ENCODE data around the gene APCDD1L. TPM values are rescaled to one million over a fixed set of nuclear protein-coding genes. Genes with fewer than 3 reads are reported as not detected.

APCDD1L gene
- total and polyA plus RNA-seq, 11 donors, result 0.24 to 1.1 (median 0.60) TPM; not detected in 2

- no peak for ATAC-seq
- no peak overlapping the region for H3K27ac ChIP-seq
- WGBS, 4 donors, result 82 to 88% (median 87%) methylated on average over 7 of the region's 7 CpGs
- no peaks in the 10 kb centered on the region for H3K27me3 ChIP-seq
- H3K4me1 ChIP-seq, result peaks cover 0 to 5% (median 0%) of the 10 kb centered on the region in 12 donors
- no peak for TF ChIP-seq POLR2A (IDR thresholded peaks at IDR 0.05)
- TF ChIP-seq, protein P1, sequence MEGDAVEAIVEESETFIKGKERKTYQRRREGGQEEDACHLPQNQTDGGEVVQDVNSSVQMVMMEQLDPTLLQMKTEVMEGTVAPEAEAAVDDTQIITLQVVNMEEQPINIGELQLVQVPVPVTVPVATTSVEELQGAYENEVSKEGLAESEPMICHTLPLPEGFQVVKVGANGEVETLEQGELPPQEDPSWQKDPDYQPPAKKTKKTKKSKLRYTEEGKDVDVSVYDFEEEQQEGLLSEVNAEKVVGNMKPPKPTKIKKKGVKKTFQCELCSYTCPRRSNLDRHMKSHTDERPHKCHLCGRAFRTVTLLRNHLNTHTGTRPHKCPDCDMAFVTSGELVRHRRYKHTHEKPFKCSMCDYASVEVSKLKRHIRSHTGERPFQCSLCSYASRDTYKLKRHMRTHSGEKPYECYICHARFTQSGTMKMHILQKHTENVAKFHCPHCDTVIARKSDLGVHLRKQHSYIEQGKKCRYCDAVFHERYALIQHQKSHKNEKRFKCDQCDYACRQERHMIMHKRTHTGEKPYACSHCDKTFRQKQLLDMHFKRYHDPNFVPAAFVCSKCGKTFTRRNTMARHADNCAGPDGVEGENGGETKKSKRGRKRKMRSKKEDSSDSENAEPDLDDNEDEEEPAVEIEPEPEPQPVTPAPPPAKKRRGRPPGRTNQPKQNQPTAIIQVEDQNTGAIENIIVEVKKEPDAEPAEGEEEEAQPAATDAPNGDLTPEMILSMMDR (IDR thresholded peaks at IDR 0.05), result no peak
- intact Hi-C loops (cut with DNase I), result loop anchor here (1.0 to 10.0 kb wide), 6 partner anchors 52 to 210 kb away; no protein-coding TSS in a partner anchor
- no peak overlapping the region for H3K4me3 ChIP-seq
- DNase-seq, result no peak
- H3K36me3 ChIP-seq, result peaks cover 0 to 73% (median 55%) of the 10 kb centered on the region in 9 donors
- no peaks in the 10 kb centered on the region for H3K9me3 ChIP-seq
These were observed 68.3 kb downstream of the APCDD1L start for GRCh38 chr20:58446960-58447265.

DNA sequence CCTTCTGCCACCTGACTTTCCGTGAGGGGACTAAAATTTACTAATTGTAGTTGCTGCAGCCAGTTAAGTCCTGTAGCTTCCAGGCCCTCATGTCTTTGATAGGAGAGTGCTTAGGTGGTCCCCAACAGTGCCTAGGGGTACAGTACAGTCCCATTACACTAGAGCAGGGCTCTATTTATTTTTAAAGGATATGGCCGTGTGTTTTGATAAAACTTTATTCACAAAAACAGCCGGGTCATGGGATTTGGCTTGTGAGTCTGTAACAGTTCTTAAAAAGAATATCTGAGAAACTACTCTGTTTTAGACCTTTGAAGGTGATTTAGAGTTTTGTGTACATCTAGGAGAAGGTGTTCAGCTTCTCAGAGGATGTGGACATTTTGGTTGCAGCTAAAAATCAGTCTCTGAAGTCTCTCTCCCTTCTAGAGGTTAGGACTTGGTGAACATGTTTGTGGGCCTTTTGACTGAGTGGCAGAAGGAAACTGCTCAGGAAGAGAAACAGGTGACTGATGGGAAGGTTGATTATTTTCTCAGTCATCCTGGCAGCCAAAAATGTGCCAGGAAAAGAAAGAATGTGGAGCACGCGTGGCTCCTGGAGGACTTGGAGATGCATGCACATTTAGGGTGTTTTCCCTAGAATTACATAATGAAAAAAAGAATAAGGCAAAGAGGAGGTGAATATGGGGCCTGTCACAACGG is 68.8 kb downstream of the APCDD1L start:
- intact Hi-C loops (cut with DNase I), result loop anchor here in 9 of 10 donors (2.0 to 10.0 kb wide), 5 partner anchors 52 to 210 kb away; no protein-coding TSS in a partner anchor

DNA sequence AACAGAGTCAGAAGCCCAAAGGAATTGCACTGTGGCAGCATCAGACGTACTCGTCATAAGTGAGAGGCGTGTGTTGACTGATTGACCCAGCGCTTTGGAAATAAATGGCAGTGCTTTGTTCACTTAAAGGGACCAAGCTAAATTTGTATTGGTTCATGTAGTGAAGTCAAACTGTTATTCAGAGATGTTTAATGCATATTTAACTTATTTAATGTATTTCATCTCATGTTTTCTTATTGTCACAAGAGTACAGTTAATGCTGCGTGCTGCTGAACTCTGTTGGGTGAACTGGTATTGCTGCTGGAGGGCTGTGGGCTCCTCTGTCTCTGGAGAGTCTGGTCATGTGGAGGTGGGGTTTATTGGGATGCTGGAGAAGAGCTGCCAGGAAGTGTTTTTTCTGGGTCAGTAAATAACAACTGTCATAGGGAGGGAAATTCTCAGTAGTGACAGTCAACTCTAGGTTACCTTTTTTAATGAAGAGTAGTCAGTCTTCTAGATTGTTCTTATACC is 70.4 kb downstream of the APCDD1L start:
- no peak for DNase-seq
- ATAC-seq, result peak in 1 of 4 donors; percentile 49
- 78 to 88% (median 83%) methylated on average over 5 of the region's 5 CpGs for WGBS, 4 donors

More for the DNA sequence above, 68.8 kb downstream of the APCDD1L start:
- peaks cover 0 to 77% (median 56%) of the 10 kb centered on the region in 9 donors for H3K36me3 ChIP-seq
- no peak overlapping the region for H3K27ac ChIP-seq
- no peak for TF ChIP-seq POLR2A (IDR thresholded peaks at IDR 0.05)
- 76 to 84% (median 81%) methylated on average over 6 of the region's 6 CpGs for WGBS, 4 donors
- no peaks in the 10 kb centered on the region for H3K27me3 ChIP-seq
- DNase-seq (no peak), ATAC-seq (no peak)
- H3K4me1 ChIP-seq, result peaks cover 0 to 5% (median 0%) of the 10 kb centered on the region in 12 donors
- H3K4me3 ChIP-seq, result no peak overlapping the region
- H3K9me3 ChIP-seq, result no peaks in the 10 kb centered on the region

GRCh38 chr20:58441723-58442122 is 73.5 kb downstream of the APCDD1L start:
- Histone ChIP-seq H3K9me3 (no peaks in the 10 kb centered on the region), H3K36me3 (peaks cover 0 to 82% (median 38%) of the 10 kb centered on the region in 9 donors), H3K4me3 (no peak overlapping the region), H3K27ac (no peak overlapping the region), H3K4me1 (peaks cover 0 to 26% (median 17%) of the 10 kb centered on the region in 12 donors), H3K27me3 (no peaks in the 10 kb centered on the region)
- intact Hi-C loops (cut with DNase I), result loop anchor here in 1 of 10 donors (10.0 kb wide), 1 partner anchor 47 kb away; no protein-coding TSS in a partner anchor
- ATAC-seq (no peak), DNase-seq (no peak)
- TF ChIP-seq, protein P1 (IDR thresholded peaks at IDR 0.05), result no peak
- no peak for TF ChIP-seq POLR2A (IDR thresholded peaks at IDR 0.05)

More for the DNA sequence above, 70.4 kb downstream of the APCDD1L start:
- intact Hi-C loops (cut with DNase I), result loop anchor here in 7 of 10 donors (5.0 to 10.0 kb wide), 4 partner anchors 50 to 208 kb away; no protein-coding TSS in a partner anchor
- no peaks in the 10 kb centered on the region for H3K27me3 ChIP-seq
- no peak overlapping the region for H3K4me3 ChIP-seq
- no peak for TF ChIP-seq POLR2A (IDR thresholded peaks at IDR 0.05)
- TF ChIP-seq, protein P1 (IDR thresholded peaks at IDR 0.05), result no peak
- H3K27ac ChIP-seq, result no peak overlapping the region
- H3K9me3 ChIP-seq, result no peaks in the 10 kb centered on the region
- peaks cover 0 to 80% (median 50%) of the 10 kb centered on the region in 9 donors for H3K36me3 ChIP-seq
- peaks cover 0 to 15% (median 7%) of the 10 kb centered on the region in 12 donors for H3K4me1 ChIP-seq

Measured in heart left ventricle (tissue), 16 donors.